ENCODE results near the gene HSD3B1.

HSD3B1 gene

DNA sequence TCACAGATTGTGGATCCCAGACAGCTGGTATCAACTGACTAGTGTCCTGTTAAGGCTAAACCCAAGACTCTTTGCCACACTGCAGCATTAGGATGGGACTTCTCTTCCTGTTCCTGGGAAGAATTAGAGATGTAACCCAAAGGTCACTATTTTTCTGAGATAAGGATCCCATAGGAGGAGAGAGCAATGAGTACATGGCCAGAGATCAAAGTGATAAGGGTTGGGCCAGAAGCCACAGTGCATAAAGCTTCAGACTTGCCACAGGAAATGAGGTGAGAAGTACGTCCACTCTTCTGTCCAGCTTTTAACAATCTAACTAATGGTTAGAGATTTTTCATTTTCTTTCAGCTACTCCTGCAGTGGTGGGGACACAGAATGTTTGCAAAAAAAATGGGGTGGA, at the start of gene HSD3B1:
TSS of gene HSD3B1 (plus strand) at position 270 of the 400 bp plus-strand sequence. CDS start 267 bp downstream, outside the sequence.
- DNase-seq: no peak

DNA sequence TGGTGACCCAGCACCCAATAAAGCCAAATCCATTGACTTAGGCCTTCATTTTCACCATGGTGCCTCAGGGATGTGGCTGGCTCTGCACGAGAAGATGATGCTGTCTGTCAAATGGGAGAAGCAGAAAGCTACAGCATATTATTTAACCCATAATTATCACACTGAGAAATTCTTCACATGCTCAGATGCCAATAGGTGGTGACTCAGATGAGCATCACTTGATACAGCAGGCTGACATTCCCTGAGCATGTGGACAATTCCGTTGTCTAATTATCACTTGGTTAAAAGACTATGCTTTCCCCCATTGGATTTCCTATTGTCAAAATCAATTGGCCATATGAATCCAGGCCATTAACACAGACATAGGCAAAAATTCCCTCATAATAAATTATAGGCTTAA, 44.0 kb upstream of the HSD3B1 start:
- no peak for DNase-seq

DNA sequence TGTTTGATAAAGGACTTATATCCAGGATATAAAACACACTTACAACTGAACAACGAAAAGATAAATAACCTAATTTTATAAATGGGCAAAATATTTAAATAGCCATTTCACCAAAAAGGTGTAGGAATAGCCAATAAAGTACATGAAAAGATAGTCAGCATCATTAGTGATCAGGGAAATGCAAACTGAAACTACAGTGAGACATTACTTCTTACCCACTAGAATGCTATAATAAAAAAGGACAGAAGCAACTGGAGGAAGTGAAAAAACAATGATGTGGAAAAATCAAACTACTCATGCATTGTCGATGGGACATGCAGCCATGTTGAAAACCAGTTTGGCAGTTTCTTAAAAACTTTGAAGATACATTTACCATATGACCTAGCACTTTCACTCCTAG, 43.4 kb upstream of the HSD3B1 start:
- DNase-seq: no peak

DNA sequence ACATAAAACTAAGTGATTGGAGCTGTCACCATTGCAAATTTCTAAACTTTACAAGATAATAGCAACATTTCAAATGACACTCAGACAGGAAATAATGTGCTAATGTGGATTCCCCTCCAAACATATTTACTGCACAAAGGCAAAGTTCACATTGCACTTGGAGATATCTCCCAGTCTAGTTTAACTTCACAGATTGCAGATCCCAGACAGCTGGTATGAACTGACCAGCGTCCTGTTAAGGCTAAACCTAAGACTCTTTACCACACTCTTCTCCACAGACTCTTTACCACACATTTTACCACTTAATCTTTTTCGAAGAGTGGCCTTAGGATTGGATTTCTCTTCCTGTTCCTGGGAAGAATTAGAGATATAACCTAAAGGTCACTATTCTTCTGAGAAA, 40.6 kb upstream of the HSD3B1 start:
- DNase-seq: no peak

DNA sequence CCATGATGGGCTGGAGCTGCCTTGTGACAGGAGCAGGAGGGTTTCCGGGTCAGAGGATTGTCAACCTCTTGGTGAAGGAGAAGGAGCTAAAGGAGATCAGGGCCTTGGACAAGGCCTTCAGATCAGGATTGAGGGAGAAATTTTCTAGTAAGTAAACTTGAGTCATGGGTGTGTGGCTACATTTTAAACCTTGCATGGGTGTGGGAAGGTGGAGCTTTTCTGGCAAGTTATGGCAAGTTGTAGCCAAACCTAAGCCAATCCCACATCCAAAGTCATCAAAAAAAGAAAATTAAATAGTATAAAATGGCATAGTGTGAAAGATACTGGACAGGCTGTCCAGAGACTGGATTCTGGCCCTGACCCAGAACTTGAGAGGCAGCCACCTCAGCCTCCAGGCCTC, 39.8 kb upstream of the HSD3B1 start:
- DNase-seq: no peak

DNA sequence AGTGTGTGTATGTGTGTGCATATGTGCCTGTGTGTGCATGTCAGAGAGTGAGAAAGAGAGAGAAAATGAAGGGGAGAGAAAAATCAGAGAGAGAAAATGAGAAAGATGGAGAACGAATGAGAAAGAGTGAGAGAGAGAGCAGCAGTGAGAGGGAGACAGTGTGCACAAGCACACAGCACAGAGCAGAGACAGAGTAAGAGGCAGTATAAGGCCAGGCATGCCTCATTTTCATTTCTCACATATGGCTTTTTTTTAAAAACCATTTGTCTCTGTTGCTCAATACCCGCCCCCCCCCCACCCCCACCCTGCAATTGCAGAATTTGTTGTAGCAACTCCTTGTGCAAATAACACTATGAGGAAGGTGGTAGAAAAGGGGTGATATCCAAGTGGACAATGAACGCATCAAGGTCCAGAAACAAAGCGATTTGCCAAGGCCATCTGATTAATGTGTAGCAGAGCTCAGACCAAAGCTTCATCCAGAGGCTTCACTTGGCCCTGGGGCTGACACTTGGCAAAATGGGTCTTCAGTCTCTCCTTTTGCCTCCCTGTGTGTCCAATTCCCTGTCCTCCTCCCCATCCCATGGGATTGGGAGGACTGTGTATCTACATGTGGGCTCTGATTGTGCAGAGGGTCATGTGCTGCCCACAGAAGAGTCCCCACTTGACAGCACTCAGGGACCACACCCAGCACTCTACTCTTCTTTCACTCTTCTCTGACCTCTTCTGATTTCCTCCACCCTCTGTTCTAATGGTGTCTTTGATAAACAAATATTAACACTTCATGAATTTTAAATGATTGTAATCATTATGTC, 38.9 kb upstream of the HSD3B1 start:
- no peak for DNase-seq

DNA sequence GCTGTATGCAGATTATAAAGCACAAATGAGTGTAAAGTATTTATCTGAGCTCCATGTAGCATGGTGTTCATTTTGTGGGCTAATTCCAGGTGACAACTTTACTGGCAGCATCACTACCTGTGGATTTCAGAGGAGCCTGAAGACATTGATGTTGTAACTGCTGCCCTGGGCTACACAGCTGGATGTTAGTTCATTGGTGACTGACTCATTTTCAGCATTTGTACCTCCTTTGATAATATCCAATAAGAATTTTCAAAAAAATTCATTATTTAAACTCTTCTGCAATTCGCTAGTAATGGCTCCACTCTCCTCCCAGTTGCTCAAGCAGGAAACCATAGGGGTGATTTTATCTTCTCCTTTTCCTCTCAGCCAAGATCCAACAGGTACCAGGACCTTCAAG, 37.3 kb upstream of the HSD3B1 start:
- no peak for DNase-seq

DNA sequence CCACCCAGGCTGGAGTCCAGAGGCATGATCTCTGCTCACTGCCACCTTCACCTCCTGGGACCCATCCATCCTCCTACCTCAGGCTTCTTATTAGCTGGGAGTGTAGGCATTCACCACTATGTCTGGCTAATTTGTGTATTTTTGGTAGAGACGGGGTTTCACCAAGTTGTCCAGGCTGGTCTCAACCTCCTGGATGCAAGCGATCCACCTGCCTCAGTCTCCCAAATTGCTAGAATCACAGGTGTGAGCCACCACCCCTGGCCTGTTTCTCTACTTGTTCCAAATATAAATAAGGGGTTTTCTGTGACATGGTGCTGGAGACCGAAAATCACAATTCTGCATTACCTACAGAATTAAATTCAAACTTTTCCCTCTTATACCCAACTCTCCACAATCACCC, 36.6 kb upstream of the HSD3B1 start:
- no peak for DNase-seq

DNA sequence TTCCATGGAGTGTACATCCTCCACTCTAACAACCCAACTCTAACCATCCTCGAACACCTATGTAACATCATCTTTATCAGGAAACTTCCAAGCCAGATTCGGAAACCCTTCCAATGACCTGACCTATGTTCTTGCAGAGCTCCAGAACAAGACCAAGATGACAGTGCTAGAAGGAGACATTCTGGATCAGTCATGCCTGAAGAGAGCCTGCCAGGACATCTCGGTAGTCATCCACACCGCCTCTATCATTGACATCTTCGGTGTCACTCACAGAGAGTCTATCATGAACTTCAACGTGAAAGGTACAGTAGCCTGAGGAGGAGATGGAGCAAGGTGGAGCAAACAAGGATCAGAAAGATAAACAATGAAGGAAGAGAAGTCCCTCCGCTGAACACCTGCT, 36.1 kb upstream of the HSD3B1 start:
- no peak for DNase-seq

DNA sequence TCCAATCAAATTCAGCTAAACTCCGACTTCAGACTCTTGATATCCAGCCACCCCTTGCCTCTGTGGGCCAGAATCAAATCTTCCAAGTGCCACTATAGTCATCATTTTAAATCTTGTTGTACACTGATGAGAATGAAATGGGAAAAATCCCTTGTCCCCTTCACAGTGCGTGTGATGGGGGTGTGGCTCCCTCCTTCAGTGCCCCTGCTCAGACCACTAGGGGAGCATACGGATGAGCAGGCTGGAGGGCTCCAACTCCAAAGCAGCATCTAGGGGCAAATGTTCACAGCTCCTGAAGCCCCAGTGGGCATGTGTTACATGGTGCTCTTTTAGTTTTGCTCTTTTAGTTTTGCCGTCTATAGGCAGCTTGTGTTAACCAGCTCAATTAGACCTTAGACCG, 35.4 kb upstream of the HSD3B1 start:
- DNase-seq: no peak

DNA sequence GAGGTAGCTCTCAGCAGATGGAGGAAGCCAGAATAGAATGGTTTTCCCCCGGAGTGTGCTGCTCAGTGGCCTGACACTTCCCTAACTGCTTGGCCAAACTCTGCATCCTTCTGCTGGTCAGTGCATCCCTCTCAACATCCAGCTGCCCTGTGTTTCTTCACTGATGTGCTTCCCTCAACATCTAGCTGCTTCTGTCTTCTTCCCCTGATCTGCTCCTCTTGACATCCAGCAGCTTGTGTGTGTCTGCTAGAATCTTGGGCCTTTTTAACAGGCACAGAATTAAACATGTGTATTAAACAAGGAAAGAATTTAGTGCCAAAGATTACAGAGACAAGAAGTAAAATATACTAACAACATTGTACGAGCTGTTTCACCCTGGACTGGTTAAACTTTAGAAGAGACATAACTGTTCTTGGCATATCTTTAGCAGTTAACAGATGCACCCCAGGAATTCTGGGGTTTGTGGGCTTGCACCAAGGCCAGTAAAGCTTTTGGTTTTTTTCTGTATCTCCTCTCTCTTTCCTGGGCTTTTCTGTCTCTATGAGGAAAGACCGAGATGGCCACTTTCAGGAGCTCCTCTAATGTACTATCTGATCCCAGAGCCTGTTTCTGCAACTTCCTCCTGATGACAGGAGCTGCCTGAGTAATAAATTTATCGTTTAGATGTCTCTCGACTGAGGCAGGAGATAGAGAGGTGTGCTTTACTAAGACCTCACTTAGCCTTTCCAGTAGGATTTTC, 34.8 kb upstream of the HSD3B1 start:
- no peak for DNase-seq

DNA sequence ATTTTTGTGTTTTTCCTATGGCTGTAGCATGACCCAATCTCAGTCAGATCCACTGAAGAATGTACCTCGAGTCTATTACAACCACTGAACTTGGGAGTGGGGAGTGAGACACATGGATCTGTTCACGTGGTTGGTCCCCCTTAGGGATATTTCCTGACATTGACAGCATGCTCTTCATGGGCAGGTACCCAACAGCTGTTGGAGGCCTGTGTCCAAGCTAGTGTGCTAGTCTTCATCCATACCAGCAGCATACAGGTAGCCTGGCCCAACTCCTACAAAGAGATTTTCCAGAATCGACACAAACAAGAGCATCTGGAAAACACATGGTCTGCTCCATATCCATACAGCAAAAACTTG, 34.2 kb upstream of the HSD3B1 start:
- DNase-seq: no peak

DNA sequence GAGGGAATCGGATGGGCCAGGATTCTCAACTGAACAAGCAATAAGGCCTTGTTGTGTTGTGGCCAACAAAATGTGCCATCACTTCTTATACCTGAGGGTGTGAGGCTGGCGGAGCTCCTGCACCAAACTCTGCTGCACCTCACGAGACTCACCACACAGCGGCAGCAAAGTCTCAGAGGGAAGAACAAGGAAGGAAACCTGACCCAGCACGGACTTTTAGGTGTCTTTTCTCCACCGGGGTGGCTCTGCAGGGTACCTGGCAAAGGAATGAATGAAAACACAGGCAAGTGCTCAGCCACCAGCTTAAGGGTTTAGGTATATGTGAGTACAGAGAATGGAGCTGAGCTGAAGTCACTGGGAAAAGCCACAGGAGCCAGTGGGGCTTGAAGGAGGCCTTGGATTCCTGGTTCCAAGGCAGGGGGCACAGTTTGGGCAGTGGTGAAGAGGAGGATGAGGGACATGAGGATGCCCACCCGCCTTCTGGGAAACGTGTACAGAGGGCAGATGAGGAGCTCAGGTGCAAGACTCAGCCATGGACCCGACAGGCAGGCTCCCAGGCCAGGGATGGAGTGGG, 31.1 kb upstream of the HSD3B1 start:
- DNase-seq: peak in 21 of 58 donors; percentile 1 to 47 (median 12)

DNA sequence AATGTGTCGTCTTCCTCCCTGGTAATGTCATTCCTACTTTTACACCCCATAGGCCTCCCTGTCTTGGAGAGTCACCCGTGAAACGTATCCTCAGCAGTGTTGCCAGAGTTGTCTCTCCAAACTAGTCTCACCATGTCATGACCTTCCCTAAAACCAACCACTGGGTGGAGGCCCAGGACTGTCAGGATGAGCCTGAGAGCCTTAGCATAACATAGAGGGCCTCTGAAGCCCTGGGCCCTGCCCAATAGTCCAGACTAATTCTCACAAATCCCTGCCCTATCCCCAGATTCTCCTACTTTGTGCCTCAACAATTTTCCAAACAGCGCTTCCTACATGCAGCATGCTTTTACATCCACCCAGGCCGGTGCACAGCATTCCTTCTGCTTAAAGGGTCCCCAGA, 29.3 kb upstream of the HSD3B1 start:
- DNase-seq: no peak

DNA sequence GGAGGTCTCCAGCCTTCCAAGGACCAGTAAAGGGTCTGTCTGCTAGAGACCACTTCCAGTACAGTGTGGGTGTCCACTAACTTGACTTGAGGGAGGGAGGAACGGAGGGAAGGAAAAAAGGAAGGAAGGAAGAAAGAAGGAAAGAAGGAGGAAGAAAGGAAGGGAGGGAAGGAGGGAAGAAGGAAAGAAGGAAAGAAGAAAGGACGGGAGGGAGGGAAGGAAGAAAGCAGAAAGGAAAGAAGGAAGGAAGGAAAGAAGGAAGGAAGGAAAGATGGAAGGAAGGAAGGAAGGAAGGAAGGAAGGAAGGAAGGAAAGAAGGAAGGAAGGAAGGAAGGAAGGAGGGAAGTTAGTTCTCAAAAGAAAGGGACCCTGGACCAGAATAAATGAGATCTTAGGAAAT, 26.8 kb upstream of the HSD3B1 start:
- no peak for DNase-seq

DNA sequence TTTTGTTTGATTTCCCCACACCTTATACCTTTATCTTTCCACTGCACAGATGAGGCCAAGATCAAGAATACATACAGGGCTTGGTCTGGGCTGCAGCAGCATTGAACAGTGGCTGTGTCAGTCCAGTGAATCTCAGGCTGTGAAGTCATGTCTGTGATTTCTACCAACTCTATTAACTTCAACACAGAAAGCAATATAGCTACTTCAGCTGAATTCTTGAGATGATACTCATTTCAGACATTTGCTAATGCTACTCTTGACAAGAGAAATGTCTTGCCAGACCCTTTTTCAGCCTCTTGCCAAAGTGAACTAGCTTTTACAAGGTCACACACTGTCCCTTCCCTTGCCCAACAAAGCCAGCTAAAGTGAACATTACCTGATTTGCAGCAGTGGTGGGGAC, 25.1 kb upstream of the HSD3B1 start:
- no peak for DNase-seq

DNA sequence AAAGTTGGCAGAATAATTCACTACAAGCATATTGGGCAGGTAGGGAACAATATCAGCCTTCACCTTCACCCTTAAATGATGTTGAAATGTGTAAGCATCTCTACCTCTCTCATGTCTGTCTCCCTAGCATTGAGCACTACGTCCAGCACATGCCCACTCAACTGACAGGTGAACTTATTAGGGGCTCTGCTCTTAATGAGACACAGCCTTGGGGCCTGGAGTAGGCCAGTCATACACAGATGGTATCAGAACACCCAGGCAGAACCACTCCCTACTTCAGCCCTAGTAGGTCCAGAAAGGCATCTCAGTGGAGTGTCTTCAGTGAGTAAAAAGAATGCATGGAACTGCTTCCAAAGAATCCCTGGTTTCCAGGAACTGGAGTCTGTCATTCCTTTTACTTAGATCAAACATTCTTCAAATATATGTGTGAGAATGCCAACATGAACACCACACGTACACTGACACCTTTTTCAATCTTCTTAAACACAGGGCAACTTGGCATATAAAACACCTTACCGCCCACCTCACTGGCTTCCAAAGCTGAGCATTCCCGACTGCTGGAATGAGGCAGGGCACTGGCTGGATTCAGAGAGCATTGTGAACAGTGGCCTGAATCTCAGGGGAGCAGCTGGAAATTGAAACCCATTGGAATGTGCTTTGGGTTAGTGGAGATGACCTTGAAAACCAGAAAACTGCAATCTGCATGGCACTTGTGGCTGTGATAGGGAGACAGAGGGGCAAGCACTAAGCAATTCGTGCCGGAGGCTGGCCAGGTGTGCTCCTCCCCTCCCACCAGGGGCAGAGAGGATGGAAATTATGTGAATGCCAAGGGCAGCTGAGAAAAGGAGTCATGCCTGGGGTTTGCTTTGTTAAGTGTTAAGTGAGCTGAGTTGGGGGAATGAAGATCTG, 24.2 kb upstream of the HSD3B1 start:
- no peak for DNase-seq

DNA sequence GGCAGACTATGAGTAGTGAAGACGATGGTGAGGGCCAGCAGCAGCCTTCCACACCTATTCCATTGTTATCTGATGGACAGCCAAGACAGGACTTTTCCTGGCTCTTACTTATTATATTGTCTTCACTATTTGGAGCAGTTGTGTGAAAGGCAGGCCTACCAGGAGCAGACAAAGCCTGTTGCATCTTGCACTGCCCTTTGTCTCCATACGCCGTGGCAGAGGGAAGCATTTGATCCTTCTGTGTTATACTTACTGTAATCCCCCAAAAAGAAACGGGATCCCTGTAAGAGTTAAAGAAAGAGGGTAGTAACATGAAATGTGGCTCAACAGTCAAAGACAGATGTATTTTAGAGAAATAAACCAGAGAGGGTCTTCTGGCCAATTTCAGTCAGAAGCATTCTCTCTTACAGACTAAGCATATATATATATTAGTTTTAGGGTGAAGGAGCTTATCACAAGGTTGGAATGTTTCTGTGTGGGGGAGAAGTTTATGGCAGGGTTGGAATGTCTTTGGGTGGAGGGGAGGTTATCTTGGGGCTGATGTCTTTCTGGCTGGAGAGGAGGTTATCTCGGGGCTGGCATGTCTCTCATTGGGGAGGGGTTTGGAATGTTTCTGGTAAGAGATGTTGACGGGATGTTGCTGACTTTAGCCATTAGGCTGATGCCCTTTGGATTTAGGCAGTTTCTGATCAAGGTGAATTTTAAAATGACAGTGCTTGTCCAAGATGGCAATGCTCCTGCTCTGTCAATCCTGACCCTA, 23.4 kb upstream of the HSD3B1 start:
- DNase-seq: no peak

DNA sequence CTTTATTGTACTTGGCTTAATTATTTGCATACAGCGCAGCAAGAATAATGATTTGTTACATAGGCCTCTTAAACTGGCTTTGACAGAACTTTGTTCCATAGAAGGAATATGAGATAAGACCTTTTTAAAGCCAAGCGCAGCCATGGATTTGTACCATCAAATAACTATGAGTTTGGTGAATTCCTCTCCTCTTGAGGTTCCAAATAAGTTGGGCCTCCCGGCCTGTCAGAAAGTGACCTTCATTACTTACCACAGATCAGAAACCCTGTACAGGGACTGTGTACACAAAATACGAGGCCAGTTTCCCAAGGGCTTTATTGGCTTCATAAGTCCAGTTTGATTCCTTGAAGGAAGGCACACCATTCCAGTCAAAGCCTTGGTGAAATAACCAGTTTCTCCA, 21.8 kb upstream of the HSD3B1 start:
- DNase-seq: no peak

DNA sequence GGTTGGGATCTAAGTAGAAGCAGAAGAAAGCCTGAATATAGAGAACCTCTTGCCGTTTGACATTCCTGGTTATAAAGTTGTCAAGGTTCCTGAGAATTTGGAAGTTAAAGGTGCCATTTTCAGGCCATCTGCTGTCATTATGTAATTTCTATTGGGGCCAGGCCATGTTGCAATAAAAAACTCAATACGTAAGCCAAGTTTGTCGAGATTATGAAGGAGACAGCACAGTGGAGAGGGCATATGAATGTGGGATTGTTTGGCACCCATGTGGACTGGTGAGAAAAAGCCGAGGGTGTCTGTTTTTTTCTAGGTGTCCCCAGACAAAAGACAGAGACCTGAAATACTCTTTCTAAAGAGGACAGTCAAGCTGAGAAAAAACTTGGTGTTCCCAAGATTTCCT, 18.8 kb upstream of the HSD3B1 start:
- DNase-seq: peak in 1 of 58 donors; percentile 9

DNA sequence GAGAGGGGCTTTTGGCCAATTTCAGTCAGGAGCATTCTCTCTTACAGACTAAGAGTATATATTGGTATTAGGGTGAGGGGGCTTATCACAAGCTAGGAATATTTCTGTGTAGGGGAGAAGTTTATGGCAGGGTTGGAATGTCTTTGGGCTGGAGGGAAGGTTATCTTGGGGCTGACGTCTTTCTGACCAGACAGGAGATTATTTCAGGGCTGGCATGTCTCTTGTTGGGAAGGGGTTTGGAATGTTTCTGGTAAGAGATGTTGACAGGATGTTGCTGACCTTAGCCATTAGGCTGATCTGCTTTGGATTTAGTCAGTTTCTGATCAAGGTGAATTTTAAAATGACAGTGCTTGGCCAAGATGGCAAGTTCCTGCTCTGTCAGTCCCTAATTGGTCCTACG, 17.8 kb upstream of the HSD3B1 start:
- no peak for DNase-seq
